A673 (cell line): ENCODE results near the gene SLC24A5. TPM values are rescaled to one million over a fixed set of nuclear protein-coding genes. Genes with fewer than 3 reads are reported as not detected.
A peak's percentile ranks its signal among the peaks of the same experiment; 100 is the strongest.

Experiments used
- BruUV-seq: library from RNA; stranded (reverse); fragments of 400-500 nt; replicated peaks from 2 replicates; lab custom pipeline; 2021; lab: Mats Ljungman, UMichigan
- CTCF ChIA-PET: fragments of 300-600 bp; sonication (Branson Sonifier 250); formaldehyde crosslinking; loops from one replicate; lab custom pipeline; 2022; ENCODE audit warnings: antibody characterized with exemption; lab: Charles Lee
- POLR2A ChIA-PET: fragments of 300-600 bp; sonication (Branson Sonifier 250); formaldehyde crosslinking; loops from one replicate; lab custom pipeline; 2022; ENCODE audit warnings: antibody characterized with exemption; ENCODE audit not compliant: low non-redundant PET; lab: Charles Lee
- DNase-seq: peaks from one replicate; pipeline ENCODE4 v3.0.0-alpha.2; 2015; ENCODE audit warnings: low spot score
- H3K27ac ChIP-seq: fragments of 200-600 bp; sonication (generic); 2 replicates; pipeline ENCODE4 v1.5.1; 2016; ENCODE audit warnings: mixed run types, low read depth, mild to moderate bottlenecking, mixed read lengths, antibody characterized with exemption, low read length; ENCODE audit not compliant: poor library complexity, severe bottlenecking
- H3K27me3 ChIP-seq: fragments of 200-600 bp; sonication (generic); replicated peaks from 2 replicates; pipeline ENCODE4 v1.6.1; 2017; ENCODE audit warnings: mixed run types, low read depth, mild to moderate bottlenecking, mixed read lengths, antibody characterized with exemption, low read length; ENCODE audit not compliant: insufficient read depth, poor library complexity
- H3K36me3 ChIP-seq: fragments of 200-600 bp; sonication (generic); 2 replicates; pipeline ENCODE4 v1.6.1; 2016; ENCODE audit warnings: mixed run types, mild to moderate bottlenecking, mixed read lengths, antibody characterized with exemption, low read length; ENCODE audit not compliant: insufficient read depth, poor library complexity, severe bottlenecking
- H3K4me1 ChIP-seq: fragments of 200-600 bp; sonication (generic); 2 replicates; pipeline ENCODE4 v1.6.1; 2017; ENCODE audit warnings: mixed run types, mild to moderate bottlenecking, mixed read lengths, antibody characterized with exemption, low read length; ENCODE audit not compliant: insufficient read depth, poor library complexity, severe bottlenecking
- H3K4me3 ChIP-seq: fragments of 200-600 bp; sonication (generic); 2 replicates; pipeline ENCODE4 v1.5.1; 2016; ENCODE audit warnings: low read depth, mixed run types, mild to moderate bottlenecking, mixed read lengths, low read length; ENCODE audit not compliant: poor library complexity, severe bottlenecking
- H3K9me3 ChIP-seq: fragments of 200-600 bp; sonication (generic); 2 replicates; pipeline ENCODE4 v1.6.1; 2016; ENCODE audit warnings: mixed run types, low read depth, mild to moderate bottlenecking, mixed read lengths, antibody characterized with exemption, low read length; ENCODE audit not compliant: poor library complexity, severe bottlenecking
- EZH2 ChIP-seq: fragments of 200-600 bp; sonication (generic); IDR thresholded peaks from 2 replicates; pipeline ENCODE4 v1.6.1; 2017; ENCODE audit warnings: borderline replicate concordance, low read depth, mild to moderate bottlenecking, mixed read lengths, antibody characterized with exemption, low read length; ENCODE audit not compliant: poor library complexity, severe bottlenecking
- intact Hi-C: fragments of 100-400 bp; cut with micrococcal nuclease; formaldehyde crosslinking; loops from one replicate; pipeline ENCODE4 v1.10.0; 2022; ENCODE audit not compliant: unreplicated experiment
- total RNA-seq: library from RNA; stranded (reverse); gene quantifications from 2 replicates; pipeline ENCODE4 v1.2.3, GENCODE V29; 2021
- TF ChIP-seq, protein P1 (sequence below): fragments of 300-800, 200-600 bp; sonication (generic); conservative IDR thresholded peaks from 2 replicates; pipeline ENCODE4 v1.5.1; 2017; ENCODE audit warnings: low read depth, mild to moderate bottlenecking, antibody characterized with exemption, low read length, moderate library complexity, mixed read lengths

Gene SLC24A5
- total RNA-seq, 1 experiment from 2014 or later = not detected

DNA sequence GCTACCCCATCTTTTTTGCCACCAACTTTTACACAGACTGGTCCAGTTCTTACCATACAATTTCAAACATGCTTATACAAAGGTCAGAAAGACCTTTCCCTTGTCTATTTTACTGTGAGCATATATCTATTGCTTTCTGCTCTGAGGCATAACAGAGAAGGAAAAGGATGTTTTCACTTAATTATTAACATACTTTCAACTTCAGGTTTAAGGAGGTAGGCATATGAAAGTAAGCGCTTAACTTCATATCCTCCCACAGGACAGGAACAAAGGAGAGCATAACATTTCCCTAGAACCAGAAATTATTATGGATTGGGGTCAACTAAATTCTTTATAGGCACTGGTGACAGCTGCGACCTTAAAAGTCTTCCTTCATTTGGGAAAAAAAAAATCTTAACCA lies 56.2 kb downstream of the SLC24A5 start:
- BruUV-seq = TSS peak; percentile 57
- peaks cover 11% of the 10 kb centered on the region for H3K4me1 ChIP-seq
- TF ChIP-seq EZH2 = no peak
- TF ChIP-seq, protein P1, sequence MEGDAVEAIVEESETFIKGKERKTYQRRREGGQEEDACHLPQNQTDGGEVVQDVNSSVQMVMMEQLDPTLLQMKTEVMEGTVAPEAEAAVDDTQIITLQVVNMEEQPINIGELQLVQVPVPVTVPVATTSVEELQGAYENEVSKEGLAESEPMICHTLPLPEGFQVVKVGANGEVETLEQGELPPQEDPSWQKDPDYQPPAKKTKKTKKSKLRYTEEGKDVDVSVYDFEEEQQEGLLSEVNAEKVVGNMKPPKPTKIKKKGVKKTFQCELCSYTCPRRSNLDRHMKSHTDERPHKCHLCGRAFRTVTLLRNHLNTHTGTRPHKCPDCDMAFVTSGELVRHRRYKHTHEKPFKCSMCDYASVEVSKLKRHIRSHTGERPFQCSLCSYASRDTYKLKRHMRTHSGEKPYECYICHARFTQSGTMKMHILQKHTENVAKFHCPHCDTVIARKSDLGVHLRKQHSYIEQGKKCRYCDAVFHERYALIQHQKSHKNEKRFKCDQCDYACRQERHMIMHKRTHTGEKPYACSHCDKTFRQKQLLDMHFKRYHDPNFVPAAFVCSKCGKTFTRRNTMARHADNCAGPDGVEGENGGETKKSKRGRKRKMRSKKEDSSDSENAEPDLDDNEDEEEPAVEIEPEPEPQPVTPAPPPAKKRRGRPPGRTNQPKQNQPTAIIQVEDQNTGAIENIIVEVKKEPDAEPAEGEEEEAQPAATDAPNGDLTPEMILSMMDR = no peak
- CTCF ChIA-PET = no interaction called here
- H3K4me3 ChIP-seq = peak overlapping the region; percentile 74
- H3K9me3 ChIP-seq = peaks cover 22% of the 10 kb centered on the region
- no peaks in the 10 kb centered on the region for H3K36me3 ChIP-seq
- DNase-seq = no peak
- intact Hi-C loops = no loop called here
- POLR2A ChIA-PET = no interaction called here
- peak overlapping the region; percentile 93 for H3K27ac ChIP-seq
- H3K27me3 ChIP-seq = no peaks in the 10 kb centered on the region

DNA sequence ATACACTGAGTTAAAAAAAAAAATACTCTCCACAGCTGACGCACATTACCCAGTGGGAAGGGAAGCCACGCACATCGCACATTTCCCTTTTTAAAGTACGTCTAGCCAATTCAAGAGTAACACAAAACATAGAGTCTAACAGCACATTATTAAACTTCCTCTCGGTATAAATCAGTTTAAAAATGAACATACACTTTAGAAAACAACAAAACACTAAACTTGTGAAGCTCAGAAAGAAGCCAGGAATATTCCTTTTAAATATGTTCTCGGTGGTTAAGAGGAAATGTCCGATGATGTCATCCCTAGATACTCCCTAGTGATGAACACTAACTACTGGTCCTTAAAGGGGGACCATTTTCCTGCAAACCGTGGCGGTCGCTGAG lies 56.6 kb downstream of the SLC24A5 start:
- peaks cover 11% of the 10 kb centered on the region for H3K4me1 ChIP-seq
- H3K27me3 ChIP-seq = no peaks in the 10 kb centered on the region
- CTCF ChIA-PET = interaction anchor here (0.6 kb wide), 1 partner anchor 168 kb away, joined by 3 read pairs; no protein-coding TSS in a partner anchor
- peaks cover 18% of the 10 kb centered on the region for H3K9me3 ChIP-seq
- H3K4me3 ChIP-seq = peak overlapping the region; percentile 74
- H3K36me3 ChIP-seq = no peaks in the 10 kb centered on the region
- H3K27ac ChIP-seq = peak overlapping the region; percentile 93
- TF ChIP-seq, protein P1 = no peak
- no peak for TF ChIP-seq EZH2
- intact Hi-C loops = no loop called here
- no TSS peak for BruUV-seq
- peak; percentile 69 for DNase-seq
- POLR2A ChIA-PET = interaction anchor here (0.6 kb wide), 1 partner anchor 146 kb away, joined by 3 read pairs; no protein-coding TSS in a partner anchor

DNA sequence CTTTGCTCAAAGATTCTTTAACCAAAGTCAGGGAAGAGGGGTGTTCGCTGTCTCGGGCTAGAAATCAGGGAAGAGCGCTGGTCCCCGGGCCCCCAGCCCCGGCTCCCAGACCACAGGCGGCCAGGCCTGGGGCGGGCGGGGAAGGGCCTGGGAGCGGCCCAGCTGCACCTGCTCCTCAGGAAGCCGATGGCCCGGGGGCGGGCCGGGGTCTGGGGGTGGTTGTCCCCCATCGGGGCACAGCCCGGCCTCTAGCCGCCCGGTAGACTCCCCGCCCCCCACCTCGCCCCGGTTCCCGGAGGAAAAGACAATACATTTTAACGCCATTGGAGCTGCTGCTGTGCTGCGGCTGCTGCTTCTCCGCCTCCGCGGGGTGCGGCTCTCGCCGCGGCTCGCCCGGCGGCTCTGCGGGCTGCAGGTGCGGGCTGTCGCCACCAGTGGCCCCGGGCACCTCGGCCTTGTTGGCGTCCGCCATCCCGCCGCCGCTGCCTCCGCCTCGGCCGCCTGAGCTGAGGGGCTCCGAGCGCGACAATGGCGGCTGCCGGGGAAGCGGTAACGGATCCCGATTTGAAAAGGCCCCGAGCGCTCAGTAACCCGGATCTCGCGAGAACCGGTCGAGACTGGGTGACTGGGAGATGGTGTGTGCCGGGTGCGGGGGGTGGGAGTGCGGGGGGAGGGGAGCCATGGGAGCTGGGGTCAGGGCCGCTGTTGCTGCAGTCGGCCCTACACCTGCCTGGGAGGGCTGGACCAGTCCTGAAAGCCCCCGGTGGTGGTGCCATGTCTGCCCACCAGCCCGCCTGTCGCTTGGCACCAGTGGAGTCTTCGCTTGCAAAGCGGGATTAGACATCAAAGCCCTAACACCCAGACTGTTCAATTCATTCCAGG lies 57.2 kb downstream of the SLC24A5 start, which contains the start of gene MYEF2:
TSS of gene MYEF2 (minus strand) at position 530 of the 882 bp plus-strand sequence. CDS start at position 472, 58 bp downstream.
- ChIA-PET CTCF (interaction anchor here (0.6 kb wide), 1 partner anchor 167 kb away, joined by 3 read pairs; no protein-coding TSS in a partner anchor), POLR2A (interaction anchor here (0.6 kb wide), 2 partner anchors 145 to 436 kb away, joined by 3 read pairs; no protein-coding TSS in a partner anchor)
- Histone ChIP-seq H3K27ac (peak within 1 kb of the TSS; percentile 93), H3K4me1 (peaks cover 11% of the 10 kb centered on the region), H3K36me3 (no peaks in the 10 kb centered on the region), H3K27me3 (peaks cover under 1% of the 10 kb centered on the region), H3K4me3 (peak within 1 kb of the TSS; percentile 74), H3K9me3 (peaks cover 12% of the 10 kb centered on the region)
- TF ChIP-seq EZH2 = no peak
- TF ChIP-seq, protein P1 = no peak
- peak; percentile 92 for DNase-seq
- BruUV-seq = no TSS peak
- intact Hi-C loops = no loop called here
